Measurements from ENCODE around the gene SRGAP1. TPM values are rescaled to one million over a fixed set of nuclear protein-coding genes. Genes with fewer than 3 reads are reported as not detected.
A peak's percentile ranks its signal among the peaks of the same experiment; 100 is the strongest.

Gene SRGAP1
- total and polyA plus RNA-seq, 9 of the 15 experiments (the other 6 are each of a cell fraction or from before 2014, with no cell fraction given) = 0.01 to 0.13 (median 0.04) TPM; not detected in 3

- Histone ChIP-seq H3K27me3 (ENCODE audit: control insufficient read depth in 2 of 2, insufficient read depth in 2 of 2, low read length in 2 of 2) (no peaks in the 10 kb centered on the region; a peak in 2 of 5 replicates), H3K4me3 (no peak overlapping the region), H4K20me1 (replicated peaks; ENCODE audit: control insufficient read depth, insufficient read depth, low read length) (no peaks in the 10 kb centered on the region), H3K4me1 (replicated peaks in 1 of 2; ENCODE audit: control insufficient read depth in 2 of 2, insufficient read depth in 2 of 2, low read length in 2 of 2) (no peaks in the 10 kb centered on the region; a peak in 1 of 5 replicates), H3K9me3 (replicated peaks; ENCODE audit: control insufficient read depth, insufficient read depth, low read depth, low read length) (no peaks in the 10 kb centered on the region), H2AFZ (ENCODE audit: low read depth, low read length) (no peak overlapping the region), H3K4me2 (ENCODE audit: insufficient read depth, low read length) (no peak overlapping the region), H3K79me2 (ENCODE audit: control insufficient read depth, insufficient read depth, low read length) (no peaks in the 10 kb centered on the region), H3K9ac (ENCODE audit: insufficient read depth in 1 of 2, low read depth in 2 of 2, low read length in 2 of 2) (no peak overlapping the region), H3K27ac (ENCODE audit: extremely low read depth, low read depth, low read length) (no peak overlapping the region), H3K36me3 (ENCODE audit: control insufficient read depth, insufficient read depth, low read length) (no peaks in the 10 kb centered on the region), H3K9me1 (ENCODE audit: control insufficient read depth, insufficient read depth, low read length) (no peaks in the 10 kb centered on the region)
- intact Hi-C loops (cut with micrococcal nuclease) (loop anchor here (10.0 kb wide), 1 partner anchor 111 kb away; the partner anchor contains the start of gene SRGAP1), in situ Hi-C loops (cut with MboI) (no loop called here)
- CTCF ChIA-PET (ENCODE audit: low intra/inter-chr PET ratio) = no interaction called here
- DNase-seq (ENCODE audit: extremely low read depth in 1 of 4, low spot score in 3 of 4) = no peak
- ATAC-seq = no peak
- WGBS (ENCODE audit: insufficient coverage, low coverage, missing lambda C conversion rate) = 8% methylated on average over 9 of the region's 9 CpGs
- BruUV-seq (replicated peaks) = no TSS peak
- FAIRE-seq = no peak
- POLR2A ChIA-PET = interaction anchor here (0.8 kb wide), 1 partner anchor 16 kb away, joined by 4 read pairs; no protein-coding TSS in a partner anchor
- TF ChIP-seq CEBPG (CRISPR knock-in tag; IDR thresholded peaks at IDR 0.05) (no peak), CEBPG (tag; conservative IDR thresholded peaks at IDR 0.05 in 1 of 2, IDR thresholded peaks at IDR 0.05 in 1 of 2) (peak; percentile 52 to 54; a peak in 3 of 4 replicates), MYNN (IDR thresholded peaks at IDR 0.05) (no peak), MYNN (CRISPR knock-in tag; IDR thresholded peaks at IDR 0.05) (no peak), CEBPB (tag; IDR thresholded peaks at IDR 0.05) (peak; percentile 79)
These were observed 111.5 kb downstream of the SRGAP1 start for GRCh38 chr12:63955831-63956666.

GRCh38 chr12:63957496-63957895 is 113.0 kb downstream of the SRGAP1 start:
- Histone ChIP-seq H3K4me2 (ENCODE audit: insufficient read depth, low read length) (no peak overlapping the region), H3K79me2 (ENCODE audit: control insufficient read depth, insufficient read depth, low read length) (no peaks in the 10 kb centered on the region), H3K9me3 (replicated peaks; ENCODE audit: control insufficient read depth, insufficient read depth, low read depth, low read length) (no peaks in the 10 kb centered on the region), H3K36me3 (ENCODE audit: control insufficient read depth, insufficient read depth, low read length) (no peaks in the 10 kb centered on the region), H3K4me1 (replicated peaks in 1 of 2; ENCODE audit: control insufficient read depth in 2 of 2, insufficient read depth in 2 of 2, low read length in 2 of 2) (no peaks in the 10 kb centered on the region), H3K27ac (ENCODE audit: extremely low read depth, low read depth, low read length) (no peak overlapping the region), H3K27me3 (ENCODE audit: control insufficient read depth in 2 of 2, insufficient read depth in 2 of 2, low read length in 2 of 2) (no peaks in the 10 kb centered on the region; a peak in 2 of 5 replicates), H3K4me3 (no peak overlapping the region), H4K20me1 (replicated peaks; ENCODE audit: control insufficient read depth, insufficient read depth, low read length) (no peaks in the 10 kb centered on the region), H2AFZ (ENCODE audit: low read depth, low read length) (no peak overlapping the region), H3K9me1 (ENCODE audit: control insufficient read depth, insufficient read depth, low read length) (no peaks in the 10 kb centered on the region), H3K9ac (ENCODE audit: insufficient read depth in 1 of 2, low read depth in 2 of 2, low read length in 2 of 2) (no peak overlapping the region)
- BruUV-seq (replicated peaks) = no TSS peak
- WGBS (ENCODE audit: insufficient coverage, low coverage, missing lambda C conversion rate) = 0% methylated on average over 5 of the region's 5 CpGs
- intact Hi-C loops (cut with micrococcal nuclease) (loop anchor here (10.0 kb wide), 1 partner anchor 113 kb away; the partner anchor contains the start of gene SRGAP1), in situ Hi-C loops (cut with MboI) (no loop called here)
- ChIA-PET CTCF (ENCODE audit: low intra/inter-chr PET ratio) (no interaction called here), POLR2A (no interaction called here)
- DNase-seq (ENCODE audit: extremely low read depth in 1 of 4, low spot score in 3 of 4) (no peak), ATAC-seq (no peak), FAIRE-seq (no peak)
- TF ChIP-seq JUNB (CRISPR knock-in tag; conservative IDR thresholded peaks at IDR 0.05) (no peak), XRCC3 (IDR thresholded peaks at IDR 0.05) (no peak), TFAM (CRISPR knock-in tag; conservative IDR thresholded peaks at IDR 0.05) (no peak), ZNF507 (tag; conservative IDR thresholded peaks at IDR 0.05) (no peak), PRPF4 (IDR thresholded peaks at IDR 0.05; ENCODE audit: insufficient read depth, low read depth, low read length, poor library complexity, severe bottlenecking) (no peak), CGGBP1 (CRISPR knock-in tag; IDR thresholded peaks at IDR 0.05) (no peak), E2F4 (CRISPR knock-in tag; IDR thresholded peaks at IDR 0.05; ENCODE audit: low read depth) (no peak), PML (IDR thresholded peaks at IDR 0.05; ENCODE audit: low read length) (no peak), ZBTB17 (CRISPR knock-in tag; IDR thresholded peaks at IDR 0.05) (no peak), ZNF12 (CRISPR knock-in tag; IDR thresholded peaks at IDR 0.05) (no peak), HNRNPLL (IDR thresholded peaks at IDR 0.05; ENCODE audit: low read depth, low read length, poor library complexity, severe bottlenecking) (no peak)

All from K562 (cell line).